Adipocyte (in vitro differentiated cells): ENCODE measurements around the gene HOXC5.

Experiments
- DNase-seq: peaks from one replicate; pipeline ENCODE4 v3.0.0-alpha.2; 2015; ENCODE audit warnings: low read depth
- H3K27me3 ChIP-seq: replicated peaks from 2 replicates; pipeline ENCODE4 v1.7.0; 2013; ENCODE audit warnings: mild to moderate bottlenecking, low read length, moderate library complexity; ENCODE audit not compliant: control insufficient read depth, insufficient read depth
- H3K36me3 ChIP-seq: 2 replicates; pipeline ENCODE4 v1.7.0; 2013; ENCODE audit warnings: low read length, mild to moderate bottlenecking, moderate library complexity; ENCODE audit not compliant: control insufficient read depth, insufficient read depth, severe bottlenecking
- H3K4me1 ChIP-seq: 2 replicates; pipeline ENCODE4 v1.7.0; 2013; ENCODE audit warnings: mild to moderate bottlenecking, low read length, moderate library complexity; ENCODE audit not compliant: control insufficient read depth, insufficient read depth
- H3K4me3 ChIP-seq: 2 replicates; pipeline ENCODE4 v1.7.0; 2013; ENCODE audit warnings: mild to moderate bottlenecking, low read length, moderate library complexity
- H3K9ac ChIP-seq: 2 replicates; pipeline ENCODE4 v1.7.0; 2013; ENCODE audit warnings: mild to moderate bottlenecking, low read length, moderate library complexity
- H3K9me3 ChIP-seq: 2 replicates; pipeline ENCODE4 v1.7.0; 2013; ENCODE audit warnings: mild to moderate bottlenecking, low read length, moderate library complexity; ENCODE audit not compliant: control insufficient read depth

HOXC5 gene

GRCh38 chr12:54047964-54048303, 15.1 kb downstream of the HOXC5 start:
- Histone ChIP-seq H3K4me1 (peaks cover 42% of the 10 kb centered on the region), H3K4me3 (no peak overlapping the region), H3K9ac (no peak overlapping the region)

GRCh38 chr12:54048406-54049093, 15.7 kb downstream of the HOXC5 start:
- Histone ChIP-seq H3K9me3 (no peaks in the 10 kb centered on the region), H3K36me3 (no peaks in the 10 kb centered on the region)

More at GRCh38 chr12:54047964-54048303, 15.1 kb downstream of the HOXC5 start:
- DNase-seq = no peak
- Histone ChIP-seq H3K27me3 (no peaks in the 10 kb centered on the region), H3K9me3 (no peaks in the 10 kb centered on the region), H3K36me3 (no peaks in the 10 kb centered on the region)

GRCh38 chr12:54049108-54049507, 16.3 kb downstream of the HOXC5 start:
- DNase-seq = no peak
- H3K9me3 ChIP-seq = no peaks in the 10 kb centered on the region
- peaks cover 38% of the 10 kb centered on the region for H3K4me1 ChIP-seq
- no peaks in the 10 kb centered on the region for H3K27me3 ChIP-seq
- peak overlapping the region; percentile 83 for H3K9ac ChIP-seq
- H3K36me3 ChIP-seq = no peaks in the 10 kb centered on the region
- no peak overlapping the region for H3K4me3 ChIP-seq

More at GRCh38 chr12:54048406-54049093, 15.7 kb downstream of the HOXC5 start:
- H3K9ac ChIP-seq = no peak overlapping the region
- peaks cover 44% of the 10 kb centered on the region for H3K4me1 ChIP-seq
- no peaks in the 10 kb centered on the region for H3K27me3 ChIP-seq
- no peak overlapping the region for H3K4me3 ChIP-seq
- no peak for DNase-seq

GRCh38 chr12:54050482-54050810, 17.6 kb downstream of the HOXC5 start:
- peak overlapping the region; percentile 83 for H3K9ac ChIP-seq
- H3K9me3 ChIP-seq = no peaks in the 10 kb centered on the region
- H3K27me3 ChIP-seq = no peaks in the 10 kb centered on the region
- H3K4me3 ChIP-seq = peak overlapping the region; percentile 75
- H3K4me1 ChIP-seq = peaks cover 38% of the 10 kb centered on the region
- DNase-seq = no peak
- H3K36me3 ChIP-seq = no peaks in the 10 kb centered on the region

GRCh38 chr12:54051026-54051842, 18.4 kb downstream of the HOXC5 start:
- DNase-seq = no peak
- Histone ChIP-seq H3K9me3 (no peaks in the 10 kb centered on the region), H3K4me3 (peak overlapping the region; percentile 68), H3K27me3 (no peaks in the 10 kb centered on the region), H3K4me1 (peaks cover 38% of the 10 kb centered on the region), H3K9ac (peak overlapping the region; percentile 77), H3K36me3 (no peaks in the 10 kb centered on the region)

GRCh38 chr12:54051874-54052437, 19.1 kb downstream of the HOXC5 start:
- no peak for DNase-seq
- Histone ChIP-seq H3K27me3 (no peaks in the 10 kb centered on the region), H3K36me3 (peaks cover 4% of the 10 kb centered on the region), H3K4me1 (peaks cover 38% of the 10 kb centered on the region), H3K9ac (peak overlapping the region; percentile 77), H3K9me3 (no peaks in the 10 kb centered on the region), H3K4me3 (peak overlapping the region; percentile 68)

- Histone ChIP-seq H3K9ac (peak overlapping the region; percentile 77), H3K27me3 (no peaks in the 10 kb centered on the region), H3K9me3 (no peaks in the 10 kb centered on the region), H3K4me1 (peaks cover 38% of the 10 kb centered on the region), H3K4me3 (peak overlapping the region; percentile 68), H3K36me3 (peaks cover 4% of the 10 kb centered on the region)
- DNase-seq = no peak
Observed at GRCh38 chr12:54052438-54053002, 19.7 kb downstream of the HOXC5 start.

GRCh38 chr12:54053003-54053750, 20.3 kb downstream of the HOXC5 start:
- H3K36me3 ChIP-seq = peaks cover 4% of the 10 kb centered on the region
- peaks cover 38% of the 10 kb centered on the region for H3K4me1 ChIP-seq
- H3K9ac ChIP-seq = peak overlapping the region; percentile 77
- H3K9me3 ChIP-seq = no peaks in the 10 kb centered on the region
- no peak for DNase-seq
- H3K4me3 ChIP-seq = peak overlapping the region; percentile 68
- no peaks in the 10 kb centered on the region for H3K27me3 ChIP-seq

- H3K4me3 ChIP-seq = peak within 1 kb of the TSS; percentile 68
- no peaks in the 10 kb centered on the region for H3K9me3 ChIP-seq
- no peak for DNase-seq
- H3K9ac ChIP-seq = peak within 1 kb of the TSS; percentile 77
- no peaks in the 10 kb centered on the region for H3K27me3 ChIP-seq
- peaks cover 4% of the 10 kb centered on the region for H3K36me3 ChIP-seq
- H3K4me1 ChIP-seq = peaks cover 38% of the 10 kb centered on the region
Observed at GRCh38 chr12:54053751-54054741, 21.2 kb downstream of the HOXC5 start, which contains the start of gene HOXC4. HOXC4 (plus strand) TSS chr12:54053835; CDS start chr12:54053923, 88 bp downstream.

GRCh38 chr12:54054742-54055194, 21.9 kb downstream of the HOXC5 start:
- DNase-seq = no peak
- no peak overlapping the region for H3K9ac ChIP-seq
- peaks cover 33% of the 10 kb centered on the region for H3K4me1 ChIP-seq
- H3K9me3 ChIP-seq = no peaks in the 10 kb centered on the region
- no peak overlapping the region for H3K4me3 ChIP-seq
- H3K27me3 ChIP-seq = no peaks in the 10 kb centered on the region
- peaks cover 4% of the 10 kb centered on the region for H3K36me3 ChIP-seq
